ENCODE data around the gene DAPK1.

Gene DAPK1

DNA sequence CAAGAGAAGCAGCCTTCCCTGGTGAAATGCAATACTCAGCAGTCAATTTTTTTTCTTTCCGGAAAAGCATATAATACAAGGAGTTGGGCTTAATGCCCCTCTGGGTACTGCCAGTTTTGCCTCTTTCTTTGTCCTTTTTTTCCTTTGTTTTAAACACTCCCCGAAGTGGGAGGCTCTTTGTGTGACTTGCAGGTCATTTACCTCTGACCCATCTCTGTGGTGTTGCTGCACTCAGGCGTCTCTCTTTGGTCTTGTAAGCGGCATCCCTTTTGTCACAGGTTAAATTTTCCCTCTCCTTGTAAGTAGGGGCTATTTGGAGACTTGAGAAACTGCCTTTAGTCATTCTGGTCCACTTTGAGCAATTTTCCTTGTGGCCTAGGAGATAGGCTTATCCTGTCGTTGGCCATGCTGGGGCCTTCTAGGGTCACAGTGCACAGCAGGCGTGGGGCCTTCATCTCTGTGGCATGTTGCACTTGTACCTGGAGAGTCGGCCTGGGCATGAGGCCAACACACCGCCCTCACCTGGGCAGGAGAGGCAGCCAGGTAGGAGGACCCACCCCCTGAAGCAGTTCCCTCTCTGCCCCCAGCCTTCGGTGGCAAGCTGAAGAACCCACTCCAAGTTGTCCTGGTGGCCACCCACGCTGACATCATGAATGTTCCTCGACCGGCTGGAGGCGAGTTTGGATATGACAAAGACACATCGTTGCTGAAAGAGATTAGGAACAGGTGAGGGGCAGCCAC is 200.6 kb downstream of the DAPK1 start:
- DNase-seq: peak; percentile 21

DNA sequence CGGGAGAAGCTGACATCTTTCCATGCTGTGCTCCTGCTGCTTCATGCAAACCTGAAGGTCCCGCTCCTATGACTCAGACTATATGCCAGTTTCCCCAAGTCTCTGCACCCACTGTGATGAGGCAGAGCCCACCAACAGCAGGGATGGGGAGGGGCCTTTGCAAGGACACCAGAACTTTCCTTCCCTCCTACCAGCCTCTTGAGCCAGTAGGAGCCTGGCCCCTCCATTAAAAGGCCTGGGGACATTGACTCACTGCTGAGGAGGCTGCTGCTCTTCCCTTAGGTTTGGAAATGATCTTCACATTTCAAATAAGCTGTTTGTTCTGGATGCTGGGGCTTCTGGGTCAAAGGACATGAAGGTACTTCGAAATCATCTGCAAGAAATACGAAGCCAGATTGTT is 202.2 kb downstream of the DAPK1 start:
- DNase-seq: no peak

DNA sequence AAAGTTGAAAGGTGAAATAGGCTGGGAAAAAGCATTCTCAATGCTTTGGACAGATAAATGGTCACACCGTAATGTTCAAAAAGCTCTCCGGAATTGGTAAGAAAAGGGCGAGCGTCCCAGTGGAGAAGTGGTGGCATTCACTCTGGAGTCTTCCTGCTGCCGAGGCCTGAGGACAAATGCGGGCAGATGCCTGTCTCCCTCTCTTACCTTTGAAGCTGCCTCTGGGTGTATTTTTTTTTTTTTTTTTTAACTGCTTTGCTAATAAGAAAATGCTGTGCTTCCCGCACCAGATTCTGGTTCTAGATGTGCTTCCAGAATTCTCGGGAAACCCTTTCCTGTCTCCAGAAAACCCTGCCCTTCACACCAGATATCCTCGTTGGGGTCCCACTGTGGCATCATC is 203.8 kb downstream of the DAPK1 start:
- no peak for DNase-seq

DNA sequence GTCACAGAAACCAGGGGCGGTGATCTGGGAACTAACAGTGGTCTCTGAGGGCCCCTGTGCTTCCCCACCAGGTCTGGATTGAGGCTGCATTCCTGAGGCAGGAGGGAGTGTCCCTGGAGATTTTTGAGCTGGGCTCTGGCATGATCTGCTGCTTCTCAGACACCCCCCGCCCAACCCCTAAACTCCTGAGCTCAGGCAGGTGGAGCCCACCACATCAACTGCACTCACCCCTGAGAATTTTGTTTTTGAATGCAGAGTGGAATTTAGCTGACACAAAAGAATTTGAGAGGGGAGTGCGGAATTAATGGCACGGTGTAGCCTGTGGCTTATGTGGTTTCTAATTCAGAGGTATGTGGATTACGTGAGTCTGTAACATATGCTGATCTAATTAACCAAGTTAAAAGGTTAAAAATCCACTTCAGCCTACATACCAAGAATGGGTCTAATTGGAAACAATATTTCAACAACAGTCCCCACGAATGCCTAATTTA is 204.3 kb downstream of the DAPK1 start:
- DNase-seq: no peak

DNA sequence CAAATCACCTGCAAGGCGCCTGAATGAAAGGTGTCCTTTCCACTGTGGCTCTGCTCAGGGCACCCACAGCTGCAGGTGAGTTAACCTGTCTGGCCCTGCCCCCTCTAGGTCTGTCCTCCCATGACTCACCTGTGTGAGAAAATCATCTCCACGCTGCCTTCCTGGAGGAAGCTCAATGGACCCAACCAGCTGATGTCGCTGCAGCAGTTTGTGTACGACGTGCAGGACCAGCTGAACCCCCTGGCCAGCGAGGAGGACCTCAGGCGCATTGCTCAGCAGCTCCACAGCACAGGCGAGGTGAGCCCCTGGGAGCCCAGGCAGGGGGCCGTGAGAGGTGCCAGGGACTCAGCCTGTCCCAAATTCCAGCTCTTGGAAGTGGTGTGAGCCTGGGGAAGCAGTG is 205.3 kb downstream of the DAPK1 start:
- DNase-seq: no peak

DNA sequence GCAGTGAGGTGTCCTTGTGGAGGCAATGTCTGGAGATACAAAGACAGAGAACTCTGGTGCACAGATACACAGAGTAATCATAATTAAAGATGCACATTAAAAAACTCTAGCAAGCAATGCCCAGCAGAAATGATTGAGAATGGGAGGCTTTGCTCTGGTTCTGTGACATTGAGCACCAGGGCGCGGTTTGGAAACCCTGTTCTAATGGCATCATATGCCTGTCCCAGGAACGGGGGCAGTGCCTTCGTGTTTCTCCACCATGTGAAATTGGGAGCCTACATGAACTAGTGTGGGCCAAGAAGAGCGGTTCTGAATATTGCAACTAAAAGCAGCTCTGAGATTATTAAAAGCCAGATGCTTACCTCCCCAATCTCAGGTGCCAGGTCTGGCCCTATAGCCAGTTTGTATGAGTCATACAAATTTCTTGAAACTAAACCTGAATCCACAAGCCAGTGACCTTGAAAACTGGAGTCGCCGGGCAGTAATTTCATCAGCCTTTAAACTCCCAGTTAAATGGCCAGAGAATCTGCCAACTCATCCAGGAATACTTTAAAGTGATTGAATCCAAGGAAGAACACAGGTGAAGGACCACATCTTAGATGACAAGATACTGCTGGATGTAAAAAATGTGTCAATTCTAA is 206.1 kb downstream of the DAPK1 start:
- no peak for DNase-seq

DNA sequence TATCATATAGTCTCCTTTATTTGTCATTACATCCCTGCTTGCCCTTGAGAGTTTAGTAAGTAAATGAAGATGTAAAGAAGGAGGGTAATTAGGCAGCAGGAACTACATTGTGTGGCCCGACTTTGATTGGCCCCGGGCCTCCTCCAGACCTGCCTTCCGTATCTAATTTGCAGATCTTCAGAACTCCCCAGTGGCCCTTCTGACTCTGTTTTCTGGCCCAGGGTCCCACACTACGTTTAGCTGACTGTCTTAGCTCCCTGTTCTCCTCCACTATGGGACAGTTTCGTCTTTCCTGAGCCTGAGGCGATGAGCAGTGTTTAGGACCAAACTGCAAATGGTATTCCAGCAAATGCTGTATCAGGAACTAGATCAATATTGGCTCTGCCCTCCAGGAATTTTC is 206.7 kb downstream of the DAPK1 start:
- no peak for DNase-seq

DNA sequence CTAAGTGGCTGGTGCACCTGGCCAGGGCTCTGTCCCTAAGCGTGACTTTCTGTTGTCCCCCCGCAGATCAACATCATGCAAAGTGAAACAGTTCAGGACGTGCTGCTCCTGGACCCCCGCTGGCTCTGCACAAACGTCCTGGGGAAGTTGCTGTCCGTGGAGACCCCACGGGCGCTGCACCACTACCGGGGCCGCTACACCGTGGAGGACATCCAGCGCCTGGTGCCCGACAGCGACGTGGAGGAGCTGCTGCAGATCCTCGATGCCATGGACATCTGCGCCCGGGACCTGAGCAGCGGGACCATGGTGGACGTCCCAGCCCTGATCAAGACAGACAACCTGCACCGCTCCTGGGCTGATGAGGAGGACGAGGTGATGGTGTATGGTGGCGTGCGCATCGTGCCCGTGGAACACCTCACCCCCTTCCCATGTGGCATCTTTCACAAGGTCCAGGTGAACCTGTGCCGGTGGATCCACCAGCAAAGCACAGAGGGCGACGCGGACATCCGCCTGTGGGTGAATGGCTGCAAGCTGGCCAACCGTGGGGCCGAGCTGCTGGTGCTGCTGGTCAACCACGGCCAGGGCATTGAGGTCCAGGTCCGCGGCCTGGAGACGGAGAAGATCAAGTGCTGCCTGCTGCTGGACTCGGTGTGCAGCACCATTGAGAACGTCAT is 208.5 kb downstream of the DAPK1 start:
- DNase-seq: no peak

DNA sequence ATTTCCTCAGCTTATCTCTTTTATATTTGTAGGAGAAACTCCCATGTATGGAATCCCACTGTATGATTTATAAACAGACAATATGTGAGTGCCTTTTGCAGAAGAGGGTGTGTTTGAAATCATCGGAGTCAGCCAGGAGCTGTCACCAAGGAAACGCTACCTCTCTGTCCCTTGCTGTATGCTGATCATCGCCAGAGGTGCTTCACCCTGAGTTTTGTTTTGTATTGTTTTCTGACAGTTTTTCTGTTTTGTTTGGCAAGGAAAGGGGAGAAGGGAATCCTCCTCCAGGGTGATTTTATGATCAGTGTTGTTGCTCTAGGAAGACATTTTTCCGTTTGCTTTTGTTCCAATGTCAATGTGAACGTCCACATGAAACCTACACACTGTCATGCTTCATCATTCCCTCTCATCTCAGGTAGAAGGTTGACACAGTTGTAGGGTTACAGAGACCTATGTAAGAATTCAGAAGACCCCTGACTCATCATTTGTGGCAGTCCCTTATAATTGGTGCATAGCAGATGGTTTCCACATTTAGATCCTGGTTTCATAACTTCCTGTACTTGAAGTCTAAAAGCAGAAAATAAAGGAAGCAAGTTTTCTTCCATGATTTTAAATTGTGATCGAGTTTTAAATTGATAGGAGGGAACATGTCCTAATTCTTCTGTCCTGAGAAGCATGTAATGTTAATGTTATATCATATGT is 210.3 kb downstream of the DAPK1 start:
- no peak for DNase-seq

DNA sequence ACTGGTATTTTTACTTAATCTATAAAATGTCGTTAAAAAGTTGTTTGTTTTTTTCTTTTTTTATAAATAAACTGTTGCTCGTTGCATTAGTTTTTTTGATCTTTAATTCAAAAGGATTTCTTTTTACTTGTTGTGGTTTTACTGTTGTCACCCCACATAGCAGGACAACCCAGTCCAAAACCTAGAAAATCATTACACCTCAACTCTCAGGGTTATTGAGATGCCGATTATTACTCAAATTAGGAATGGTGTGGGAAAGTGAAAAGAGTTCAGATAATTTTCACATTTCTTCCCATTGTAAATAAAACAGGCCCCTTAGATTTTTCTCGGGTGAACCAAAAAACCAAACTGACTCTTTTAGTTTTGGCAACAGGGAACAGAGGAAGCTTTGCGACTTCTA is 210.9 kb downstream of the DAPK1 start:
- DNase-seq: no peak

DNA sequence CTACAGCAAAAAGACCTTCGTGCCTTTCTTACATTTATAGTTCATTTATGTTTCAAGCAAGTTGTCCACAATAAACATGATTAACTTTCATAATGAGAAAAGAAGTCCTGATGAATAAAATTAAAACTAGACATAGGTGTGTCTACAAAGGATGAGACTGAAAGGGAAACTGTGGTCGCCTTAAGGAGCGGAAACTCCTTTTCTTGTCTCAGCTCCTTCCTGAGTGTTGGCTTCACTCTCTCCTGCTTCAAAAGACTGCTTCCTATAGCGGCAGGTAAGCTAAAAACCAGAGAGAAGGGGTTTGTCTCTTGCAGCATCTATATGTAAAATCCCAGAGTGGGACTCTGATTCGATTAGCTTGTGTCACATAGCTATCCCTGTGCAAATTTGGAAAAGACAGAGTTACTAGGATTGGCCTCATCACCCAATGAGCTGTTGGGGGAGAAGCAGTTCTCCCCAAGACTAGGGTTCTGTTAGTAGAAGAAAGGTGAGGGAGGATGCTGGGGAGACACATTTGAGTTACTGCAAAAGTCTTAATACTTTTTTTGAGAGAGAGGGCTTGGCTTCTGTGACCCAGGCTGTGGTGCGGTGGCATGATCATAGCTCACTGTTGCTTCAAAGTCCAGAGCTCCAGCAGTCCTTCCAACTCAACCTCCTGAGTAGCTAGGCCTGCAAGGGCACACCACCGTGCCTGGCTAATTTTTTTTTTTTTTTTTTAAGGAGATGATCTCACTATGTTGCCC is 211.5 kb downstream of the DAPK1 start:
- no peak for DNase-seq

DNA sequence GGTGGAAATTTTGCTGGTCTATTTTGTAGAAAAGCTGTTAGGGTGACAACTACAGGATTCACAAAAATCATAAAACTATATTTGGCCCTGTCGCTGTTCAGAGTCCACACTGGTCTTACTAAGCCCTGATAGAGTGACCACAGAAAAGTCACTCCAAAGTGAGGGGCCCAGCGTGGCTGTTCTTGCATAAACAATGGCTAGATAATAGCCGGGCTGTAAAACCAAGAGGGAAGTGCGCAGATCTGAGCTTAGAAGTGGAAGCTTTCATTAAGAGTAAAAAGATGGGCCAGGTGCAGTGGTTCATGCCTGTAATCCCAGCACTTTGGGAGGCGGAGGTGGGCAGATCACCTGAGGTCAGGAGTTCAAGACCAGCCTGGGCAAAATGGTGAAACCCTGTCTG is 212.8 kb downstream of the DAPK1 start:
- no peak for DNase-seq

DNA sequence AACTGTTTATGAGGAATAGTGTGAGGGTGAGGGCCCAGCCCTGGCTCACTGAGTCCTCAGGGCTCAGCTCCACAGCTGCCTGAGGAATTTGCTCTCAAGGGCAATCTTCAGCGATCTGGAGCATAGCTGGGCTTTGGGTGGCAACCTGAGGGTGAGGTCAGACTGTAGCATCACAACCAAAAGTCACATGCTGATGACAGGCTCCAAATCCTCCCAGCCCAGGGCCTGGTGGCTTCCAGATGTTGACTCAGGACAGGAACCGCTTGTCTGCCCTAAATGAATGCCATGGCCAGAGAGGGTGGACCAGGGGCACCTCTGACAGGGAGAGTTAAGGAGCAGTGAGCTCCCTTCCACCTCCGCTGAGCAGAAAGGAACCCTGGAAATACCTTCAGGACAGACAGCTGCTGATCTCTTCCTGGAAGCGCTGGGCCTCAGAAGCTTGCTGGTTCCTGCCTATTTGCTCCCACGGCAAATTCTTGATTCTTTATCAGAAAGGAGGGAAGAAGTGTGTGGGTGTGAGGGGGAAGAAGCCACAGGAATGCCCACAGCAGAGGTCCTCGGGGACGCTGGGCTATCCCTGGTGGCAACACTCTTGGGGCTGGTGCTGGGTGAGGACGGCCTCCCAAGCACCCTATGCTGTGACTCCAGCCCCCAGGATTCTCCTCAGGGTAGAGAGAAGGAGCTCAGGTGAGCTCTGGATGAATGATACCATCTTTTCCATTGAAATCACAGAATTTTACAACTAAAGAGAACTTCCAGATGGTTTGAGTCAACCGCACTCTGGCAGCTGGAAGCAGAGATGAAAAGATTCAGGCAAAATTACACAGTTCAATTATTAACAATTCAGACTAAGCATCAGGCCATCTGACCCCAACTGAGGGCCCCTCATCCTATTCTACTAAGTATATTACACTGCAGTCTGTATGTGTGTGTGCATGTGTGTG is 214.5 kb downstream of the DAPK1 start:
- no peak for DNase-seq

DNA sequence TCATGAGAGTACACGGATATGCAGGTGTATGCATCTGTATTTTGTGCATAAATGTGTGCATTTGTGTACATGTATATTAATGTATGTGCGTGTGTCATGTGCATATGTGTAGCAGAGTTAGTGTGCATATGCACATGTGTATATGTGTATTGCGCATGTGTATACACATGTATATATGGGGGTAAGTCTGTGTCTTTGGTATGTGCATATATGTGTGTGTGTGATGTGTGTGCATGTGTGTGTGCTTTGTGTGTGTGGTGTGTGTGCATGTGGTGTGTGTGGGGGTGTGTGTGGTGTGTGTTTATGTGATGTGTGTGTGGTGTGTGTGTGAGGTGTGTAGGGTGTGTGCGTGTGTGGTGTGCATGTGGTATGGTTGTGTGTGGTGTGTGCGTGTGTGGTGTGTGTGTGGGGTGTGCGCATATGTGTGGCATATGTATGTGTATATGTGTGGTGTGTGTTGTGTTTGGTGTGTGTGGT is 215.2 kb downstream of the DAPK1 start:
- DNase-seq: no peak

DNA sequence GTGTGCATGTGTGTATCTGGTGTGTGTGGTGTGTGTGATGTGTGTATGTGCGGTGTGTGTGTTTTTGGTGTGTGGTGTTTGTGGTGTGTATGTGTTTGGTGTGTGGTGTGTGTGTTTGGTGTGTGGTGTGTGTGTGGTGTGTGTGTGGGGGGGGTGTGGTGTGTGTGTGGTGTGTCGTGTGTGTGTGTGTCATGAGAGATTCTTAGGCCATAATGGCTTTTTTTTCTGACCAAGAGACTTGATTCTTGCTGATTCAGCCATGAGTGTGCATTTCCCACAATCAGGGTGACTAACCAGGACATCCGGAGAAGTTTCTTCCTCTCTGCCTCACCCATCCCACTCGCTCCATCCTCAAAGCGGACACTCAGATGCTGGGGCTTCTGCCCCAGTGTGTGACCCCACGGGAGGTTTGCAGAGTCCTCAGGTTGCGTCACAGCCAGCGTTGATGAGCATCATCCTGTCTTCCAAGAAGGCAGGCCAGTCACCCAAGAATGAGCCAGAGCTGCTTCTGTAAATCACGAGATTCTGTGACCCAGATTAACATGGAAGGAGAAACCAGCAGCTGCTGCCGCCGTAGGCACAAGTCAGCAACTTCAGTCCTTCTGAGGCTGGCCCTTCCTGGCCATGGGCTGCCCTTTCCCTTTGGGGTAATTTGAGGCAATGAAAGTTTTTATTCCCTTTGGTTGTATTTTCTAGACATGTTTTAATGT is 215.8 kb downstream of the DAPK1 start:
- DNase-seq: no peak

DNA sequence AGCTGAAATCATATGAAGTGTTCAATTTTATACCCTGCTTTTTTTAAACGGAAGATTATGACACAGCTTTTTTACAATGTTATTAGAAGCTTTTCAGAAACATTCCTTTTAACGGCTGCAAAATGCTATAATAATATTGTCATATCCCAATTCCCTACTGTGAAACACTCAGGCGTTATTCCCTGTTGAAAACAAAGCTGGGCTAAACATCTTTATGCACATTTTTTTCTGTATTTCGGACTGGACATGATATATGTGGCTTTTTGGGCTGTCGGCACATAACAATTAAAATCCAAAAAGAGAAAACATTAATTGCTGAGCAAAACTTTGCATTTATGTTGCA is 216.3 kb downstream of the DAPK1 start:
- no peak for DNase-seq

DNA sequence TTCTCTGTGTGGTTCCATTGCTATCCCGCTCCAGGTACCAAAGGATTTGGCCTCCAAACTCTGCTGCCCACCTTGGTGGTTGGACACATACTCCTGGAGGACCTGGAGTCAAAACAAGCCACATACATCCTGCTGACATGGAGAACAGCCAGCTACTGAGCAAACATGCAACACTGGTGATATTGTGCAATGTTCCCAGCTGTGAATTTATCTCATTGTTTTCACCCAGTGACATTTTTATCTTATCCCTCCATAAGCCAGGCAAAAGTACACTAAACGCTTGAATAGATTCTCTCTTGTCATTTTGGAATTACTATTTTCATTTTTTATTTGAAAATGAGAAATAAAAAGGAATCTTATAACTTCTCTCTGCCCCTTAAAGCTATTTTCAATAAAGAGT is 217.2 kb downstream of the DAPK1 start:
- no peak for DNase-seq

DNA sequence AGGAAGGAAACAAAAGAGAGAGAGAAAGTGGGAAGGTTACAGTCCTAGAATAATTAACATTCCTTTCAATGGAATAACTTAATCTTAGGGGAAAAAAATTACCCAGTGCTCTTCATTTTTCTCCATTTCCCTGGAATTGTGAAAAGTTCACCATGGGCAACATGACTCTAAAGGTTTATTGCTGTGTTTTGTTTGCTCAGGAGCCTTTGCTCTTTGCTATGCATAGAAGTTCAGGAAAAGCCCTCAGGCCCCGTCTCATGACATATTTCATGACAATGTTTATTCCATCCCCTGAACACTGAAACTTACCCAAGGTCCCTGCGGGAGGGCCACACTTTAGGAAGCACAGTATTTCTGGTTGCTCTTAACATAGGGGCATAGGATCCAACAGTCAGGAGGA is 218.5 kb downstream of the DAPK1 start:
- no peak for DNase-seq

DNA sequence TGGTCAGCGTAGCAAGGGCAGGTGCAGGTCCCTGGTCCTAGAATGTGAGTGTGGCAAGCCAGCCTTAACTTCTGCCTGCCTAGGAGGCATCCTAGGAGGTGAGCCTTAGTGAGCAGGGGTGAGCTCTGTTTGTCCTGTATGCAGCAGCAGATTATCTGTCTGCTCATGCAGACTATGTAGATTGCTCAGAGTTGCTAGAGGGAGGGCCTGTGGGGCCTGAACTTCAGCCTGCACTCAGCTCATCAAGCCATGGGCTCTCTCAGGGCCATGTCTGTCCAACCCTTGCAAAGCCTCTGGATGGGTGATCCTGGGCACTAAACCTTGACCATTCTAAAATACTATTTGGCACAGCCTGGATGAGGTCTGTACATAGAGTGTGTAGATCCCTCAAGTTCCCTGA is 219.8 kb downstream of the DAPK1 start:
- no peak for DNase-seq

DNA sequence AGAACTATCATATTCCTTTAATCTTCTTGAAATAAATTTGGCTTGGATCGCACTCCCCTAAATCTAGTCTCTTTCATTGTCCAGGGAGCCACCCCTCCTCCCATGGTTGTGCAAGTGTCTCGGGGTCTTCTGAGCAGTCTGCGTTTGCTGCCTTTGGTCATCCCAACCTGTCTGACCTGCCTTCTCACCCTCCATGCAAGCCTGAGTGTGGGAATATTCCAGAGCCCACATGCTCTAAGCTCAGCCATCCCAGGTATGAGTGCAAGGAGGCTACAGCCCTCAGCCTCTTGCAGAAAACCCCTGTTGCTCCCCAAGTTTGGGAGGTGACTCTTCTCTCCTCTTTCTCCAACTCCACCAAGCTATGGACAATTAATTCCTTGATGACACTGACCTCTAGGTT is 220.6 kb downstream of the DAPK1 start:
- DNase-seq: no peak
